HL-60 (cell line): Measurements from ENCODE around the gene C19orf44.

ENCODE experiments used
- DNase-seq, 2 experiments: peaks; one replicate each; pipeline ENCODE4 v3.0.0-alpha.2; 2010 to 2020; ENCODE audit warnings: low read depth in 1 of 2, low spot score in 1 of 2
- H3K27ac ChIP-seq: fragments of 250-450 bp; sonication (Bioruptor Pico); replicated peaks from 2 replicates; pipeline ENCODE4 v1.5.1; 2020; ENCODE audit warnings: mild to moderate bottlenecking, moderate library complexity
- H3K27me3 ChIP-seq: fragments of 250-450 bp; sonication (Bioruptor Pico); 2 replicates; pipeline ENCODE4 v1.5.1; 2021; ENCODE audit warnings: mild to moderate bottlenecking, moderate library complexity; ENCODE audit not compliant: insufficient read depth, poor library complexity, severe bottlenecking
- H3K4me3 ChIP-seq: replicated peaks from 2 replicates; pipeline ENCODE4 v1.5.1; 2011; ENCODE audit warnings: mild to moderate bottlenecking, control low read depth, low read length; ENCODE audit not compliant: insufficient read depth
- CTCF ChIP-seq: IDR thresholded peaks from one replicate; pipeline ENCODE4 v1.5.1; 2011; ENCODE audit warnings: low read length, control low read depth, inconsistent platforms; ENCODE audit not compliant: insufficient read depth
- GABPA ChIP-seq: IDR thresholded peaks from 2 replicates; pipeline ENCODE4 v1.6.1; 2012; ENCODE audit warnings: low read depth
- POLR2AphosphoS5 ChIP-seq: IDR thresholded peaks from 2 replicates; pipeline ENCODE4 v1.6.1; 2012; ENCODE audit warnings: low read depth
- REST ChIP-seq: IDR thresholded peaks from 2 replicates; pipeline ENCODE4 v1.6.1; 2012; ENCODE audit warnings: low read depth; ENCODE audit not compliant: insufficient replicate concordance
- SPI1 ChIP-seq: IDR thresholded peaks from 2 replicates; pipeline ENCODE4 v1.6.1; 2012; ENCODE audit warnings: low read depth, mild to moderate bottlenecking, borderline replicate concordance

Gene C19orf44

GRCh38 chr19:16473875-16474392 lies 22.3 kb upstream of the C19orf44 start:
- DNase-seq: peak; percentile 37 to 44
- Histone ChIP-seq H3K27ac (no peak overlapping the region), H3K27me3 (no peaks in the 10 kb centered on the region), H3K4me3 (no peak overlapping the region)
- no peak for TF ChIP-seq CTCF
- no peak for TF ChIP-seq REST
- TF ChIP-seq POLR2AphosphoS5: no peak
- no peak for TF ChIP-seq SPI1
- TF ChIP-seq GABPA: no peak

GRCh38 chr19:16476401-16476800 lies 19.8 kb upstream of the C19orf44 start:
- Histone ChIP-seq H3K4me3 (no peak overlapping the region), H3K27me3 (no peaks in the 10 kb centered on the region), H3K27ac (no peak overlapping the region)
- TF ChIP-seq SPI1: no peak
- no peak for TF ChIP-seq CTCF
- TF ChIP-seq POLR2AphosphoS5: no peak
- no peak for TF ChIP-seq GABPA
- TF ChIP-seq REST: no peak
- no peak for DNase-seq

- Histone ChIP-seq H3K4me3 (no peak overlapping the region), H3K27ac (no peak overlapping the region), H3K27me3 (no peaks in the 10 kb centered on the region)
- no peak for TF ChIP-seq SPI1
- no peak for TF ChIP-seq CTCF
- TF ChIP-seq GABPA: no peak
- TF ChIP-seq POLR2AphosphoS5: no peak
- no peak for TF ChIP-seq REST
- DNase-seq: no peak
Measured at GRCh38 chr19:16477311-16477710, 18.9 kb upstream of the C19orf44 start.
